NCI-H510A treated with DMSO at 0.1 percent for 48 hours (cell line): ENCODE results near the gene SMARCA2.
A peak's percentile ranks its signal among the peaks of the same experiment; 100 is the strongest.

ENCODE experiments used
- DNase-seq: peaks from one replicate; lab custom pipeline; 2025; lab: John Stamatoyannopoulos, UW

SMARCA2 gene

GRCh38 chr9:2015581-2016407 lies 647 bp downstream of the SMARCA2 start:
- peak; percentile 29 for DNase-seq

GRCh38 chr9:2016408-2017330 lies 1.5 kb downstream of the SMARCA2 start:
- DNase-seq, result peak; percentile 13

- peak; percentile 19 for DNase-seq
These were observed 2.4 kb downstream of the SMARCA2 start for GRCh38 chr9:2017331-2018161.

GRCh38 chr9:2018162-2018643 lies 3.1 kb downstream of the SMARCA2 start:
- DNase-seq, result peak; percentile 11

- DNase-seq, result no peak
These were observed 3.8 kb downstream of the SMARCA2 start for GRCh38 chr9:2018764-2019558.

GRCh38 chr9:2019723-2020122 lies 4.6 kb downstream of the SMARCA2 start:
- no peak for DNase-seq

GRCh38 chr9:2021731-2022130 lies 6.6 kb downstream of the SMARCA2 start:
- DNase-seq, result no peak

GRCh38 chr9:2022560-2022959 lies 7.4 kb downstream of the SMARCA2 start:
- no peak for DNase-seq

GRCh38 chr9:2023042-2023441 lies 7.9 kb downstream of the SMARCA2 start:
- no peak for DNase-seq

GRCh38 chr9:2023532-2023931 lies 8.4 kb downstream of the SMARCA2 start:
- DNase-seq, result no peak

GRCh38 chr9:2024888-2025782 lies 10.0 kb downstream of the SMARCA2 start:
- DNase-seq, result no peak

GRCh38 chr9:2026220-2026997 lies 11.3 kb downstream of the SMARCA2 start:
- no peak for DNase-seq

GRCh38 chr9:2027543-2028160 lies 12.5 kb downstream of the SMARCA2 start:
- DNase-seq, result no peak

GRCh38 chr9:2028888-2029287 lies 13.7 kb downstream of the SMARCA2 start:
- no peak for DNase-seq

- no peak for DNase-seq
These were observed 14.6 kb downstream of the SMARCA2 start for GRCh38 chr9:2029666-2030170.

GRCh38 chr9:2032234-2032633 lies 17.1 kb downstream of the SMARCA2 start:
- no peak for DNase-seq

- DNase-seq, result no peak
These were observed 21.7 kb downstream of the SMARCA2 start for GRCh38 chr9:2036844-2037243.
